Measurements from ENCODE around the gene LOC101059915.

LOC101059915 gene

GRCh38 chrX:71619193-71619592, 48.2 kb upstream of the LOC101059915 start:
- TF ChIP-seq SNAI2 (CRISPR knock-in tag; IDR thresholded peaks at IDR 0.05) (no peak), RARB (CRISPR knock-in tag; IDR thresholded peaks at IDR 0.05) (no peak), TSHZ2 (CRISPR knock-in tag; IDR thresholded peaks at IDR 0.05) (no peak), ZFP3 (CRISPR knock-in tag; IDR thresholded peaks at IDR 0.05) (no peak), TCF4 (CRISPR knock-in tag; IDR thresholded peaks at IDR 0.05; ENCODE audit: borderline replicate concordance) (no peak), ARNTL (CRISPR knock-in tag; IDR thresholded peaks at IDR 0.05; ENCODE audit: borderline replicate concordance, low read depth) (no peak), CSRNP3 (CRISPR knock-in tag; IDR thresholded peaks at IDR 0.05) (no peak), ESRRG (CRISPR knock-in tag; IDR thresholded peaks at IDR 0.05) (no peak)
- no peak for ATAC-seq

GRCh38 chrX:71619986-71620385, 47.4 kb upstream of the LOC101059915 start:
- TF ChIP-seq POU6F1 (CRISPR knock-in tag; IDR thresholded peaks at IDR 0.05; ENCODE audit: borderline replicate concordance, low read depth) (no peak), CSDC2 (CRISPR knock-in tag; IDR thresholded peaks at IDR 0.05) (no peak), ZNF565 (CRISPR knock-in tag; conservative IDR thresholded peaks at IDR 0.05; ENCODE audit: low read depth) (no peak), PATZ1 (CRISPR knock-in tag; IDR thresholded peaks at IDR 0.05; ENCODE audit: borderline replicate concordance) (no peak), CREB5 (CRISPR knock-in tag; IDR thresholded peaks at IDR 0.05; ENCODE audit: low read depth) (no peak), GLIS3 (CRISPR knock-in tag; IDR thresholded peaks at IDR 0.05) (no peak), ZFP30 (CRISPR knock-in tag; IDR thresholded peaks at IDR 0.05) (no peak), ISL1 (CRISPR knock-in tag; IDR thresholded peaks at IDR 0.05) (no peak), ZNF8 (CRISPR knock-in tag; IDR thresholded peaks at IDR 0.05) (no peak), TCF4 (CRISPR knock-in tag; IDR thresholded peaks at IDR 0.05; ENCODE audit: borderline replicate concordance) (no peak), ZC3H10 (CRISPR knock-in tag; IDR thresholded peaks at IDR 0.05) (no peak)

GRCh38 chrX:71621603-71622002, 45.7 kb upstream of the LOC101059915 start:
- no peak for TF ChIP-seq RARB (CRISPR knock-in tag; IDR thresholded peaks at IDR 0.05)
- TF ChIP-seq ZFP30 (CRISPR knock-in tag; IDR thresholded peaks at IDR 0.05), result no peak
- no peak for TF ChIP-seq ZNF8 (CRISPR knock-in tag; IDR thresholded peaks at IDR 0.05)
- ATAC-seq, result no peak

More at GRCh38 chrX:71619986-71620385, 47.4 kb upstream of the LOC101059915 start:
- no peak for ATAC-seq

- ATAC-seq, result no peak
- TF ChIP-seq TCF4 (CRISPR knock-in tag; IDR thresholded peaks at IDR 0.05; ENCODE audit: borderline replicate concordance), result no peak
- no peak for TF ChIP-seq ZNF8 (CRISPR knock-in tag; IDR thresholded peaks at IDR 0.05)
- TF ChIP-seq RARB (CRISPR knock-in tag; IDR thresholded peaks at IDR 0.05), result no peak
- no peak for TF ChIP-seq PATZ1 (CRISPR knock-in tag; IDR thresholded peaks at IDR 0.05; ENCODE audit: borderline replicate concordance)
- no peak for TF ChIP-seq TSHZ2 (CRISPR knock-in tag; IDR thresholded peaks at IDR 0.05)
- no peak for TF ChIP-seq TOX (CRISPR knock-in tag; IDR thresholded peaks at IDR 0.05; ENCODE audit: borderline replicate concordance)
- TF ChIP-seq ZFP30 (CRISPR knock-in tag; IDR thresholded peaks at IDR 0.05), result no peak
- TF ChIP-seq ESRRG (CRISPR knock-in tag; IDR thresholded peaks at IDR 0.05), result no peak
- TF ChIP-seq CREB5 (CRISPR knock-in tag; IDR thresholded peaks at IDR 0.05; ENCODE audit: low read depth), result no peak
- no peak for TF ChIP-seq ZC3H10 (CRISPR knock-in tag; IDR thresholded peaks at IDR 0.05)
Observed at GRCh38 chrX:71622032-71622575, 45.2 kb upstream of the LOC101059915 start.

Data from SK-N-SH treated with all-trans-retinoic acid at 6 μM for 48 hours (cell line).